Activated CD4-positive, alpha-beta T cell treated with anti-CD3 and anti-CD28 coated beads, Interleukin-2, amount 50 U/mL, for 48 hours (primary cell): ENCODE data around the gene COQ7.

Experiments used
- DNase-seq, 2 experiments: peaks; one replicate each; pipeline ENCODE4 v3.0.0-alpha.2; 2020

The COQ7 gene

GRCh38 chr16:19086322-19087199, 19.1 kb downstream of the COQ7 start:
- DNase-seq: peak; percentile 81 to 84

GRCh38 chr16:19088341-19088916, 21.0 kb downstream of the COQ7 start:
- DNase-seq: no peak

GRCh38 chr16:19089410-19089955, 22.1 kb downstream of the COQ7 start:
- no peak for DNase-seq

- no peak for DNase-seq
These were observed 23.5 kb downstream of the COQ7 start for GRCh38 chr16:19090916-19091315.

GRCh38 chr16:19092653-19093410, 25.4 kb downstream of the COQ7 start:
- DNase-seq: no peak

- no peak for DNase-seq
These were observed 26.5 kb downstream of the COQ7 start for GRCh38 chr16:19093631-19094541.

GRCh38 chr16:19094542-19095365, 27.3 kb downstream of the COQ7 start:
- no peak for DNase-seq

- DNase-seq: no peak
These were observed 28.2 kb downstream of the COQ7 start for GRCh38 chr16:19095654-19096053.

- DNase-seq: no peak
These were observed 30.8 kb downstream of the COQ7 start for GRCh38 chr16:19098173-19098572.

- no peak for DNase-seq
These were observed 34.9 kb downstream of the COQ7 start for GRCh38 chr16:19102187-19102872.

GRCh38 chr16:19104607-19105006, 37.2 kb downstream of the COQ7 start:
- no peak for DNase-seq

GRCh38 chr16:19105131-19105530, 37.7 kb downstream of the COQ7 start:
- no peak for DNase-seq

- DNase-seq: no peak
These were observed 38.6 kb downstream of the COQ7 start for GRCh38 chr16:19105891-19106624.

GRCh38 chr16:19106625-19107020, 39.2 kb downstream of the COQ7 start:
- DNase-seq: no peak

GRCh38 chr16:19108409-19109287, 41.2 kb downstream of the COQ7 start:
- DNase-seq: no peak

GRCh38 chr16:19109288-19109664, 41.9 kb downstream of the COQ7 start:
- DNase-seq: no peak

- DNase-seq: no peak
These were observed 43.3 kb downstream of the COQ7 start for GRCh38 chr16:19110537-19111360.

GRCh38 chr16:19112099-19112407, 44.6 kb downstream of the COQ7 start:
- DNase-seq: no peak
